Colonic mucosa (tissue), 4 donors: Measurements from ENCODE around the gene CPLX3. TPM values are rescaled to one million over a fixed set of nuclear protein-coding genes. Genes with fewer than 3 reads are reported as not detected.
A peak's percentile ranks its signal among the peaks of the same experiment; 100 is the strongest.

ENCODE experiments used
- DNase-seq: peaks from one replicate; pipeline ENCODE4 v3.0.0-alpha.2; 2020
- H3K27ac ChIP-seq: fragments of 200-600 bp; one replicate; pipeline ENCODE4 v1.8.0; 2021
- H3K27me3 ChIP-seq: fragments of 200-600 bp; one replicate; pipeline ENCODE4 v1.8.0; 2021
- H3K36me3 ChIP-seq: fragments of 200-600 bp; one replicate; pipeline ENCODE4 v1.8.0; 2021
- H3K4me1 ChIP-seq: fragments of 200-600 bp; one replicate; pipeline ENCODE4 v1.8.0; 2021; ENCODE audit warnings: mild to moderate bottlenecking
- H3K4me3 ChIP-seq: fragments of 200-600 bp; one replicate; pipeline ENCODE4 v1.8.0; 2021
- H3K9ac ChIP-seq, 2 donors: one replicate each; pipeline ENCODE4 v1.7.0; 2013; ENCODE audit warnings: control low read depth in 2 of 2, low read depth in 2 of 2, low read length in 2 of 2
- H3K9me3 ChIP-seq: fragments of 200-600 bp; one replicate; pipeline ENCODE4 v1.8.0; 2021
- CTCF ChIP-seq: fragments of 200-600 bp; IDR thresholded peaks from one replicate; pipeline ENCODE4 v1.8.0; 2022; ENCODE audit warnings: antibody characterized with exemption, mild to moderate bottlenecking
- intact Hi-C: fragments of 100-400 bp; cut with DNase I; formaldehyde crosslinking; loops from one replicate; pipeline ENCODE4 v1.14.1; 2022
- total RNA-seq, 2 donors: library from RNA; stranded (reverse); fragmentation: NEBNext Ultra II Directional in 1 of 2; extraction: Animal tissue kit (Norgen Biotek cat#: 25700) in 1 of 2; gene quantifications; one replicate each; pipeline ENCODE4 v1.2.1, GENCODE V29; 2021
- donor health status: healthy.
- donor health status: DM: no; HTN: no; CAD: no.
- donor health status: DM: no; HTN: no; CAD: no.

The CPLX3 gene
- total RNA-seq, 2 donors from 2014 or later = not detected

DNA sequence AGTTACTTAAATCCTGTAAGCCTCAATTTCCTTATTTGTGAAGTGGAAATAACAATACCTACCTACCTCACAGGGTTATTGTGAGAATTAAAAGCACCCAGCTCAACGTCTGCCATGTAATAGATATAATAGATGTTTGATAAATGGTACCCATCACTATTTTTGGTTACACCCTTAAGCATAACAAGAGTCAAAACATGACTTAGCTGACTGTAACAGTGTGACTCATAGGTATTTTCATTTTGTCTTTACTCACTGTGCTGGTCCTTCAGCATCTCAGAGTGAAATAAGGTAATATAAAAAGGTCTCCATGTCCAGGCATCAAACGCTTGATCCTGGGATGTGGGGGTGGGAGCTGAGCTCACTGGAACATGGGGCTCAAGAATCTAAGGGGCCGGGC is 3.1 kb downstream of the CPLX3 start:
- Histone ChIP-seq H3K27me3 (peaks cover 9% of the 10 kb centered on the region), H3K9me3 (no peaks in the 10 kb centered on the region), H3K4me1 (no peaks in the 10 kb centered on the region), H3K4me3 (no peak overlapping the region), H3K36me3 (no peaks in the 10 kb centered on the region), H3K9ac (no peak overlapping the region), H3K27ac (no peak overlapping the region)
- no peak for DNase-seq
- no peak for TF ChIP-seq CTCF
- intact Hi-C loops = no loop called here

GRCh38 chr15:74829991-74830390 is 3.6 kb downstream of the CPLX3 start:
- H3K4me1 ChIP-seq = no peaks in the 10 kb centered on the region
- peaks cover 9% of the 10 kb centered on the region for H3K27me3 ChIP-seq
- H3K36me3 ChIP-seq = no peaks in the 10 kb centered on the region
- H3K4me3 ChIP-seq = no peak overlapping the region
- TF ChIP-seq CTCF = no peak
- no peaks in the 10 kb centered on the region for H3K9me3 ChIP-seq
- H3K9ac ChIP-seq = no peak overlapping the region
- intact Hi-C loops = no loop called here
- DNase-seq = no peak
- no peak overlapping the region for H3K27ac ChIP-seq

DNA sequence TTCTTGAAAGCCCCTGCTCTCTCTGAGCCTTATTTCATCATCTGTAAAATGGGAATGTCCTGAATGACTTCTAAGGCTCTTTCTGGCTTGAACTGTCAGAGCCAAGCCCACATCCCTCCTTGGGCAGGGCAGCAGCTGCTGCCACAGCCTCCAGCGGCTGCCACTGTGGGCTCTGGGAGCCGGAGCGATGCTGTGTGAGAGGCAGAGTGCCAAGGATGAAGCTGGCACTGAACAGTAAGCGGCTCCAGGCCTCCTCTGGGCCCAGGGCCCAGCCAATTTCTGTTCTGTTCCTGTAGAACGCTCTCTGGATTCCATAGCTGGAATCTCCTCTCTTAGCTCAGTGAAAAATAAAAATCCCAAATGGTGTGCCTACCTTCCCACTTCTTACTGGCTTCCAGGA is 4.4 kb downstream of the CPLX3 start:
- no peak overlapping the region for H3K9ac ChIP-seq
- no peak for TF ChIP-seq CTCF
- intact Hi-C loops = no loop called here
- no peaks in the 10 kb centered on the region for H3K9me3 ChIP-seq
- no peaks in the 10 kb centered on the region for H3K36me3 ChIP-seq
- no peak overlapping the region for H3K27ac ChIP-seq
- H3K4me3 ChIP-seq = no peak overlapping the region
- peaks cover 9% of the 10 kb centered on the region for H3K27me3 ChIP-seq
- H3K4me1 ChIP-seq = no peaks in the 10 kb centered on the region
- no peak for DNase-seq

DNA sequence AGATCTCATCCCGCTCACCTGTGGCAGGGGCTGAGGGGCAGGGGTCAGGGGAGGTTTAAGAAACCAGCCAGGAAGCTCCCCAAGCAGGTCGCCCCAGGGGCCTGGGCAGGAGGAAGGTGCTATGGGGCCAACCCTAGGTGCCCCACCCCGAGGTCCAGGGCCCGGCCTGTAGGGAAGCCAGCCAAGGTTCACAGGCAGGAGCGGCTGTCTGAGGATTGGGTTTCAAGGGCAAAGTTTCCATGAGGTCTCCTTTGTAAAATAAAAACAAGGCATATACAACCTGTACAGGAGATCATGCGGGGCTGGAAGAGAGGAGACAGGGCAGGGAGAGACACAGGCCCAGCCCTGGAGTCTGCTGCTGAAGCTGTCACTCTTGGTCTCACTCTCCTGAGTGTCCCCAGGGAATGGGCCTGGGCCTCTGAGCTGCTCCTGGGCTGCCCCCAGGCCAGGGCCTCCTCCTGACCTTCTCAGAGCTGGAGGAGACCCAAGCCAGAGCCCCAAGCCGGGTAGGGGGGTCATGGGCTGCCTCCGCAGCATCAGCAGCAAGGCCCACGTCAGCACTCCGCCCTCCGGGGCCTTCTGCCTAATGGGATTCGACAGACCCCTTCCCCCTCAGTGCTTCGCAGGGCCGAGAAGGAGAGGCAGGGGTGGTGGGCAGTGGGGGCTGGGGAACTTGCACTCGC is 5.5 kb downstream of the CPLX3 start:
- Histone ChIP-seq H3K9me3 (no peaks in the 10 kb centered on the region), H3K36me3 (no peaks in the 10 kb centered on the region), H3K4me3 (no peak overlapping the region), H3K9ac (peak overlapping the region; percentile 2 to 36), H3K4me1 (no peaks in the 10 kb centered on the region), H3K27ac (no peak overlapping the region), H3K27me3 (peaks cover 9% of the 10 kb centered on the region)
- intact Hi-C loops = no loop called here
- no peak for TF ChIP-seq CTCF
- DNase-seq = peak; percentile 83

DNA sequence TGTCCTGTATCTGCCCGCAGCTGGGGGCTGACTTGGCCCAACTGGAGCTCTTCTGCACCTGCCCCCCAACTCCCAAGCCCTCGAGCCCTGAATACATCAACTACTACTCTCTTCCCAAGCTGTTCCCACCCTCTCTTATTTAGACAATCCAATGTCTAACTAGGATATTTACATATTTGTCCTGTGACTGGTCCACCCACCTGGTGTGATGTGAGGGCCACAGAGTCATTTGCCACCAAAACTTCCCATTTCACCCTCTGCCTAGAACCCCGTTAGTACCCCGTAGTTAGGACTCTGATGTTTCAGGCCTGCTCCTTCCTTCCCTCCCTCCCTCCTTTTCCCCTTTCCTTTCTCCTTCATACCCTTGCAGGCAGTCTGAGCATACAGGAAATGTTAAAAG is 6.4 kb downstream of the CPLX3 start:
- no peak for TF ChIP-seq CTCF
- no peaks in the 10 kb centered on the region for H3K9me3 ChIP-seq
- intact Hi-C loops = no loop called here
- DNase-seq = no peak
- H3K36me3 ChIP-seq = no peaks in the 10 kb centered on the region
- H3K4me3 ChIP-seq = no peak overlapping the region
- H3K9ac ChIP-seq = peak overlapping the region in 1 of 2 donors; percentile 36
- no peak overlapping the region for H3K27ac ChIP-seq
- H3K4me1 ChIP-seq = no peaks in the 10 kb centered on the region
- H3K27me3 ChIP-seq = peaks cover 2% of the 10 kb centered on the region
